K562 (cell line): Measurements from ENCODE around the gene SAMD9. TPM values are rescaled to one million over a fixed set of nuclear protein-coding genes. Genes with fewer than 3 reads are reported as not detected.

ENCODE experiments used
- E2F4 ChIP-seq: sonication (generic); formaldehyde crosslinking; IDR thresholded peaks from 2 replicates; pipeline ENCODE4 v1.8.0; 2022; ENCODE audit warnings: mild to moderate bottlenecking, low read depth, missing genetic modification reagents
- ELK3 ChIP-seq: fragments of 450-650 bp; formaldehyde crosslinking; IDR thresholded peaks from 2 replicates; pipeline ENCODE4 v1.4.0; 2020; ENCODE audit warnings: mild to moderate bottlenecking
- GTF2B ChIP-seq: IDR thresholded peaks from 2 replicates; pipeline ENCODE4 v1.6.1; 2011; ENCODE audit not compliant: insufficient read length; ENCODE audit errors: extremely low read depth
- HMGXB4 ChIP-seq: sonication (generic); formaldehyde crosslinking; IDR thresholded peaks from 2 replicates; pipeline ENCODE4 v1.8.1; 2023; ENCODE audit warnings: mild to moderate bottlenecking, missing genetic modification reagents
- ID3 ChIP-seq, 2 experiments: fragments of 250-450 bp in 1 of 2; fragments of 450-650 bp in 1 of 2; sonication (Bioruptor Pico) in 1 of 2; IDR thresholded peaks; 2 replicates each; pipeline versions ENCODE4 v1.6.1 to v1.8.0; 2016 to 2021; ENCODE audit warnings: mild to moderate bottlenecking in 2 of 2, moderate library complexity in 2 of 2, missing compliant biosample characterization in 1 of 2, missing genetic modification characterization in 1 of 2
- ILF3 ChIP-seq: fragments of 450-650 bp; IDR thresholded peaks from 2 replicates; pipeline ENCODE4 v1.6.1; 2018; ENCODE audit warnings: antibody characterized with exemption, mild to moderate bottlenecking, moderate library complexity, borderline replicate concordance
- MGA ChIP-seq: fragments of 450-650 bp; IDR thresholded peaks from 2 replicates; pipeline ENCODE4 v1.6.1; 2016; ENCODE audit warnings: mild to moderate bottlenecking, moderate library complexity
- SIN3B ChIP-seq: fragments of 450-650 bp; IDR thresholded peaks from 2 replicates; pipeline ENCODE4 v1.6.1; 2017; ENCODE audit warnings: low read depth, mild to moderate bottlenecking, moderate library complexity
- polyA plus RNA-seq, 8 experiments: library from polyadenylated mRNA; depleted of rRNA in 4 of 8; stranded (reverse) in 5 of 8; unstranded in 3 of 8; fragments of >200 nt; fragmentation: Nextera tagmentation in 2 of 8; fragmentation: Illumina TruSeq in 1 of 8; extraction: Ambion mirVana in 2 of 8; extraction: Trizol in 1 of 8; gene quantifications; 2 replicates each; pipeline versions ENCODE4 v1.2.1 to v1.2.3, GENCODE V29; 2011 to 2014; ENCODE audit warnings: inconsistent platforms in 1 of 8, missing spikeins in 1 of 8
- total RNA-seq, 7 experiments: library from RNA; depleted of rRNA in 6 of 7; stranded (reverse); fragments of >200 nt in 6 of 7; fragmentation: Illumina TruSeq in 2 of 7; extraction: Trizol in 2 of 7; gene quantifications; 2 replicates each; pipeline versions ENCODE4 v1.2.1 to v1.2.3, GENCODE V29; 2011 to 2021; ENCODE audit warnings: low replicate concordance in 1 of 7

Gene SAMD9
- total and polyA plus RNA-seq, 9 of the 15 experiments (the other 6 are each of a cell fraction or from before 2014, with no cell fraction given) = 1.0 to 4.0 (median 1.9) TPM

- TF ChIP-seq HMGXB4 (CRISPR knock-in tag) = no peak
- TF ChIP-seq ILF3 = no peak
- no peak for TF ChIP-seq SIN3B
- no peak for TF ChIP-seq ELK3
- no peak for TF ChIP-seq ID3 (CRISPR knock-in tag; IDR thresholded peaks at IDR 0.05)
- no peak for TF ChIP-seq ID3 (tag; IDR thresholded peaks at IDR 0.05)
- TF ChIP-seq GTF2B = no peak
- TF ChIP-seq E2F4 (CRISPR knock-in tag) = no peak
- no peak for TF ChIP-seq MGA
These were observed 64.4 kb downstream of the SAMD9 start (continued) for GRCh38 chr7:93053209-93053948.
